Measurements from ENCODE around the gene SYCP3.

The SYCP3 gene

GRCh38 chr12:101738920-101739665, at the start of gene SYCP3:
Gene SYCP3, minus strand, starts transcription at chr12:101739462. Its CDS starts 1,527 bp downstream, at chr12:101737935.
- no peak for DNase-seq (ENCODE audit: insufficient read length, low spot score)
- no peak for FAIRE-seq
- no peak for TF ChIP-seq CTCF (IDR thresholded peaks at IDR 0.05; ENCODE audit: insufficient read depth, missing control alignments)

GRCh38 chr12:101785671-101786070, 46.4 kb upstream of the SYCP3 start:
- DNase-seq (ENCODE audit: insufficient read length, low spot score) (no peak), FAIRE-seq (no peak)
- no peak for TF ChIP-seq CTCF (IDR thresholded peaks at IDR 0.05; ENCODE audit: insufficient read depth, missing control alignments)

GRCh38 chr12:101784376-101784775, 45.1 kb upstream of the SYCP3 start:
- no peak for FAIRE-seq
- TF ChIP-seq CTCF (IDR thresholded peaks at IDR 0.05; ENCODE audit: insufficient read depth, missing control alignments) = no peak
- DNase-seq (ENCODE audit: insufficient read length, low spot score) = no peak

- no peak for FAIRE-seq
Measured at GRCh38 chr12:101783838-101784237, 44.6 kb upstream of the SYCP3 start.

GRCh38 chr12:101783150-101783549, 43.9 kb upstream of the SYCP3 start:
- DNase-seq (ENCODE audit: insufficient read length, low spot score) (no peak), FAIRE-seq (no peak)
- no peak for TF ChIP-seq CTCF (IDR thresholded peaks at IDR 0.05; ENCODE audit: insufficient read depth, missing control alignments)

More at GRCh38 chr12:101783838-101784237, 44.6 kb upstream of the SYCP3 start:
- DNase-seq (ENCODE audit: insufficient read length, low spot score) = no peak
- no peak for TF ChIP-seq CTCF (IDR thresholded peaks at IDR 0.05; ENCODE audit: insufficient read depth, missing control alignments)

GRCh38 chr12:101782273-101782731, 43.0 kb upstream of the SYCP3 start:
- no peak for TF ChIP-seq CTCF (IDR thresholded peaks at IDR 0.05; ENCODE audit: insufficient read depth, missing control alignments)
- DNase-seq (ENCODE audit: insufficient read length, low spot score) = no peak
- no peak for FAIRE-seq

- DNase-seq (ENCODE audit: insufficient read length, low spot score) = no peak
- no peak for TF ChIP-seq CTCF (IDR thresholded peaks at IDR 0.05; ENCODE audit: insufficient read depth, missing control alignments)
- FAIRE-seq = no peak
Measured at GRCh38 chr12:101781834-101782233, 42.6 kb upstream of the SYCP3 start.

Data from D721Med (cell line).